SK-N-SH (cell line): ENCODE data around the gene CDC37. TPM values are rescaled to one million over a fixed set of nuclear protein-coding genes. Genes with fewer than 3 reads are reported as not detected.
A peak's percentile ranks its signal among the peaks of the same experiment; 100 is the strongest.

Experiments used
- CTCF ChIA-PET: fragments of 300-600, 350-600 bp; formaldehyde crosslinking; extraction: SDS; loops from one replicate; lab custom pipeline; 2021; lab: Yijun Ruan, JAX
- POLR2A ChIA-PET: fragments of 350-600 bp; sonication (Branson Sonifier 250); formaldehyde crosslinking; extraction: SDS; loops from one replicate; lab custom pipeline; 2020; ENCODE audit warnings: antibody characterized with exemption, inconsistent platforms; lab: Yijun Ruan, JAX
- DNase-seq: peaks from one replicate; pipeline ENCODE4 v3.0.0; 2012
- H2AFZ ChIP-seq: fragments of 200-600 bp; sonication (generic); 2 replicates; pipeline ENCODE4 v1.8.1; 2016; ENCODE audit warnings: antibody characterized with exemption, mild to moderate bottlenecking, low read depth
- H3F3A ChIP-seq: fragments of 200-600 bp; sonication (generic); replicated peaks from 2 replicates; pipeline ENCODE3; 2016; ENCODE audit warnings: antibody characterized with exemption, mild to moderate bottlenecking; ENCODE audit not compliant: insufficient read depth
- H3K27ac ChIP-seq, 2 experiments: fragments of 200-500 bp in 1 of 2; fragments of 200-600 bp in 1 of 2; sonication (Bioruptor generic) in 1 of 2; sonication (generic), shearing (Covaris generic) in 1 of 2; 2 replicates each; pipeline versions ENCODE4 v1.5.1 to v1.6.1; 2014 to 2016; ENCODE audit warnings: low read depth in 2 of 2, inconsistent platforms in 1 of 2, low read length in 1 of 2, mild to moderate bottlenecking in 1 of 2, mixed read lengths in 1 of 2
- H3K27me3 ChIP-seq: fragments of 200-600 bp; sonication (generic), shearing (Covaris generic); 2 replicates; pipeline ENCODE4 v1.6.1; 2016; ENCODE audit warnings: mixed run types; ENCODE audit not compliant: insufficient read depth
- H3K36me3 ChIP-seq, 2 experiments: fragments of 200-500 bp in 1 of 2; fragments of 200-600 bp in 1 of 2; sonication (Bioruptor generic) in 1 of 2; sonication (generic) in 1 of 2; replicated peaks in 1 of 2; 2 replicates each; pipeline versions ENCODE3 to v1.5.1; 2014 to 2016; ENCODE audit warnings: low read length in 1 of 2, mild to moderate bottlenecking in 1 of 2; ENCODE audit not compliant: insufficient read depth in 2 of 2, control insufficient read depth in 1 of 2
- H3K4me1 ChIP-seq, 2 experiments: fragments of 200-500 bp in 1 of 2; fragments of 200-600 bp in 1 of 2; sonication (Bioruptor generic) in 1 of 2; sonication (generic), shearing (Covaris generic) in 1 of 2; 2 replicates each; pipeline versions ENCODE4 v1.5.1 to v1.6.1; 2014 to 2016; ENCODE audit warnings: low read depth in 1 of 2, low read length in 1 of 2, mixed run types in 1 of 2; ENCODE audit not compliant: insufficient read depth in 2 of 2, control insufficient read depth in 1 of 2
- H3K4me2 ChIP-seq: fragments of 200-600 bp; sonication (generic), shearing (Covaris generic); 2 replicates; pipeline ENCODE4 v1.6.1; 2017; ENCODE audit warnings: mixed run types
- H3K4me3 ChIP-seq, 2 experiments: fragments of 200-500 bp in 1 of 2; fragments of 200-600 bp in 1 of 2; sonication (Bioruptor generic) in 1 of 2; sonication (generic), shearing (Covaris generic) in 1 of 2; 2 replicates each; pipeline versions ENCODE4 v1.5.1 to v1.8.1; 2014 to 2016; ENCODE audit warnings: low read depth in 2 of 2, inconsistent platforms in 1 of 2, low read length in 1 of 2, mild to moderate bottlenecking in 1 of 2, mixed read lengths in 1 of 2, moderate library complexity in 1 of 2
- H3K79me2 ChIP-seq: fragments of 200-600 bp; sonication (generic); 2 replicates; pipeline ENCODE4 v1.8.1; 2017; ENCODE audit warnings: mild to moderate bottlenecking; ENCODE audit not compliant: insufficient read depth
- H3K9ac ChIP-seq: fragments of 200-600 bp; sonication (generic); 2 replicates; pipeline ENCODE4 v1.6.1; 2017; ENCODE audit warnings: mixed run types
- H3K9me2 ChIP-seq: fragments of 200-600 bp; sonication (generic); 2 replicates; pipeline ENCODE4 v1.6.1; 2017; ENCODE audit warnings: mixed run types
- H3K9me3 ChIP-seq: fragments of 200-600 bp; sonication (generic); 2 replicates; pipeline ENCODE4 v1.6.1; 2017; ENCODE audit warnings: mixed run types, mild to moderate bottlenecking, moderate library complexity
- H4K20me1 ChIP-seq: fragments of 200-600 bp; sonication (generic); 2 replicates; pipeline ENCODE4 v1.6.1; 2017; ENCODE audit warnings: mild to moderate bottlenecking, mixed run types; ENCODE audit not compliant: insufficient read depth
- CHD2 ChIP-seq: fragments of 150-350 bp; IDR thresholded peaks from 2 replicates; pipeline ENCODE4 v1.6.1; 2018; ENCODE audit warnings: low read length; ENCODE audit not compliant: partially characterized antibody
- EZH2phosphoT487 ChIP-seq: fragments of 200-600 bp; sonication (generic); IDR thresholded peaks from 2 replicates; pipeline ENCODE4 v1.6.1; 2017; ENCODE audit warnings: low read depth, mixed run types, mild to moderate bottlenecking, antibody characterized with exemption, moderate library complexity, borderline replicate concordance
- FOXJ3 ChIP-seq: sonication (generic); formaldehyde crosslinking; IDR thresholded peaks from 2 replicates; pipeline ENCODE4 v1.5.1; 2020; ENCODE audit warnings: mild to moderate bottlenecking, missing genetic modification reagents
- FOXM1 ChIP-seq: IDR thresholded peaks from 2 replicates; pipeline ENCODE4 v1.4.0; 2012; ENCODE audit warnings: low read depth, mild to moderate bottlenecking
- GATA2 ChIP-seq: sonication (generic); formaldehyde crosslinking; IDR thresholded peaks from 2 replicates; pipeline ENCODE4 v1.5.0; 2020; ENCODE audit warnings: mild to moderate bottlenecking, missing genetic modification reagents
- MEF2A ChIP-seq: IDR thresholded peaks from 2 replicates; pipeline ENCODE4 v1.4.0; 2012; ENCODE audit warnings: low read depth, borderline replicate concordance
- RXRA ChIP-seq: IDR thresholded peaks from 2 replicates; pipeline ENCODE4 v1.4.0; 2012; ENCODE audit warnings: low read depth, mild to moderate bottlenecking, borderline replicate concordance
- TCF12 ChIP-seq: IDR thresholded peaks from 2 replicates; pipeline ENCODE4 v1.4.0; 2012
- TEAD4 ChIP-seq: IDR thresholded peaks from 2 replicates; pipeline ENCODE4 v1.4.0; 2012; ENCODE audit warnings: mild to moderate bottlenecking, borderline replicate concordance; ENCODE audit not compliant: insufficient read depth
- YY1 ChIP-seq: IDR thresholded peaks from 2 replicates; pipeline ENCODE4 v1.4.0; 2012; ENCODE audit warnings: low read depth, mild to moderate bottlenecking
- WGBS: methylation state at CpG from one replicate; pipeline ENCODE4 v1.1.6; 2017; ENCODE audit warnings: low lambda C conversion rate; 5-methylcytosine and 5-hydroxymethylcytosine counted together
- polyA plus RNA-seq, 3 experiments: library from polyadenylated mRNA; depleted of rRNA; stranded (reverse); fragments of >200 nt; gene quantifications; 2 replicates each; pipeline ENCODE4 v1.2.3, GENCODE V29; 2012
- TF ChIP-seq, protein P1 (sequence below): IDR thresholded peaks from 2 replicates; pipeline ENCODE4 v1.4.0; 2012; ENCODE audit warnings: low read depth, borderline replicate concordance
- TF ChIP-seq, protein P2 (sequence below): IDR thresholded peaks from 2 replicates; pipeline ENCODE4 v1.4.0; 2012; ENCODE audit warnings: low read depth
- TF ChIP-seq, protein P3 (sequence below): IDR thresholded peaks from 2 replicates; pipeline ENCODE4 v1.4.0; 2012; ENCODE audit warnings: low read depth, borderline replicate concordance
- TF ChIP-seq, protein P4 (sequence below): IDR thresholded peaks from 2 replicates; pipeline ENCODE4; 2012

Gene CDC37
- polyA plus RNA-seq, 1 of the 3 experiments (the other 2 are of a cell fraction), result 1,026 TPM

DNA sequence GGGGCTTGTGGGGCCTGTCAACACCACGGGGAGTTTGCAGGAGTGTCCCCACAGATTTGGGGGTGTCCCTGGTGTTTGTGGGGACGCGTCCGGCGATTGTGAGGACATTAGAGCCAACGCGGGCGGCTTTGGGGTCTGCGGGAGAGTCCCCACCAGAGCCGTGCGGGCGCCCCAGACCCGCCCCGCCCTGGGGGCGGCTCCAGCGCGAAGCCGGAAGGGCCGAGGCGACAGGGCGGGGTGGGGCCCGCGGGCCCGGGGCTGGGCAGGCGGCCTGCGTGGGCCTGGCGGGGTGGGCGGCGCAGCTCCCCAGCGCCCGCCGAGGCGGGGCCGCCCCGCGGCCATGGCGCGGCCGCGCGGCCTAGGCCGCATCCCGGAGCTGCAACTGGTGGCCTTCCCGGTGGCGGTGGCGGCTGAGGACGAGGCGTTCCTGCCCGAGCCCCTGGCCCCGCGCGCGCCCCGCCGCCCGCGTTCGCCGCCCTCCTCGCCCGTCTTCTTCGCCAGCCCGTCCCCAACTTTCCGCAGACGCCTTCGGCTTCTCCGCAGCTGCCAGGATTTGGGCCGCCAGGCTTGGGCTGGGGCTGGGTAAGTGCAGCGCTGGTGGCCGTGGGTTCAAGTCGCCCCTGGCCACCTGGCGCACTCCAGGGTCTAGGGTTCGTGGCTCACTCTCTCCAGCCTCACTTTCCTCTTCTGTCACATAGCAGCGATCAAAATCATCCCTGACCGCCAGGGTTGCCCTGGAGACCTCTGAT is 27.3 kb upstream of the CDC37 start:
- H3K9me2 ChIP-seq, result no peaks in the 10 kb centered on the region
- H3K4me2 ChIP-seq, result peak overlapping the region; percentile 84
- H3K4me3 ChIP-seq, result peak overlapping the region; percentile 44 to 64
- peaks cover 5 to 7% of the 10 kb centered on the region in 2 experiments; a peak in 2 of 4 replicates for H3K4me1 ChIP-seq
- peak overlapping the region; percentile 60; the same call in 1 of the 2 replicates for H3K9ac ChIP-seq
- peak overlapping the region; percentile 56; the same call in 1 of the 2 replicates for H2AFZ ChIP-seq
- ChIA-PET CTCF (interaction anchor here (1.1 to 10.1 kb wide), 4 partner anchors 9 to 40 kb away, joined by 3 to 127 read pairs (median 4); partner anchors contain the start of genes CDC37 and PDE4A), POLR2A (no interaction called here)
- no peaks in the 10 kb centered on the region; the same call in 1 of the 2 replicates for H3K79me2 ChIP-seq
- H3K9me3 ChIP-seq, result no peaks in the 10 kb centered on the region
- peak; percentile 76 for DNase-seq
- no peak overlapping the region for H3K27ac ChIP-seq
- H3K36me3 ChIP-seq, result no peaks in the 10 kb centered on the region
- H3F3A ChIP-seq, result peaks cover 16% of the 10 kb centered on the region
- 17% methylated on average over 3 of the region's 75 CpGs for WGBS
- H3K27me3 ChIP-seq, result no peaks in the 10 kb centered on the region
- TF ChIP-seq, protein P1, sequence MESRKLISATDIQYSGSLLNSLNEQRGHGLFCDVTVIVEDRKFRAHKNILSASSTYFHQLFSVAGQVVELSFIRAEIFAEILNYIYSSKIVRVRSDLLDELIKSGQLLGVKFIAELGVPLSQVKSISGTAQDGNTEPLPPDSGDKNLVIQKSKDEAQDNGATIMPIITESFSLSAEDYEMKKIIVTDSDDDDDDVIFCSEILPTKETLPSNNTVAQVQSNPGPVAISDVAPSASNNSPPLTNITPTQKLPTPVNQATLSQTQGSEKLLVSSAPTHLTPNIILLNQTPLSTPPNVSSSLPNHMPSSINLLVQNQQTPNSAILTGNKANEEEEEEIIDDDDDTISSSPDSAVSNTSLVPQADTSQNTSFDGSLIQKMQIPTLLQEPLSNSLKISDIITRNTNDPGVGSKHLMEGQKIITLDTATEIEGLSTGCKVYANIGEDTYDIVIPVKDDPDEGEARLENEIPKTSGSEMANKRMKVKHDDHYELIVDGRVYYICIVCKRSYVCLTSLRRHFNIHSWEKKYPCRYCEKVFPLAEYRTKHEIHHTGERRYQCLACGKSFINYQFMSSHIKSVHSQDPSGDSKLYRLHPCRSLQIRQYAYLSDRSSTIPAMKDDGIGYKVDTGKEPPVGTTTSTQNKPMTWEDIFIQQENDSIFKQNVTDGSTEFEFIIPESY, result no peak
- TF ChIP-seq YY1, result no peak
- TF ChIP-seq RXRA, result no peak
- no peak for TF ChIP-seq TCF12
- TF ChIP-seq EZH2phosphoT487, result no peak
- TF ChIP-seq, protein P2, sequence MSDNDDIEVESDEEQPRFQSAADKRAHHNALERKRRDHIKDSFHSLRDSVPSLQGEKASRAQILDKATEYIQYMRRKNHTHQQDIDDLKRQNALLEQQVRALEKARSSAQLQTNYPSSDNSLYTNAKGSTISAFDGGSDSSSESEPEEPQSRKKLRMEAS, result no peak
- TF ChIP-seq TEAD4, result no peak
- TF ChIP-seq GATA2 (CRISPR knock-in tag), result no peak
- TF ChIP-seq, all 33 proteins: peak for 0
- no peaks in the 10 kb centered on the region for H4K20me1 ChIP-seq

DNA sequence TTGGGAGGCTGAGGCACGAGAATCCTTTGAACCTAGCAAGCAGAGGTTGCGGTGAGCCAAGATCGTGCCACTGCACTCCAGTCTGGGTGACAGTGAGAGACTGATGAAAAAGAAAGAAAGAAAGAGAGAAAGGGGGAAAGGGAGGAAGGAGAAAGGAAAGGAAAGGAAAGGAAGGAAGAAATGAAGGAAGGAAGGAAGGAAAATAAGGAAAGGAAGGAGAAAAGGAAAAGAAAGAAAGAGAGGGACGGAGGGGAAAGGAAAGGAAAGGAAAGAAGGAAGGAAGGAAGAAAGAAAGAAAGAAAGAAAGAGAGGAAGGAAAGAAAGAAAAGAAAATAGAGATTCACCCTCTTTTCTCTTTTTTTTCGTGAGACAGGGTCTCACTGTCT is 25.6 kb upstream of the CDC37 start:
- Histone ChIP-seq H3K9me2 (no peaks in the 10 kb centered on the region), H3K4me2 (no peak overlapping the region), H3K27ac (no peak overlapping the region), H3F3A (peaks cover 20% of the 10 kb centered on the region), H3K9ac (no peak overlapping the region), H3K9me3 (no peaks in the 10 kb centered on the region), H3K36me3 (no peaks in the 10 kb centered on the region), H4K20me1 (no peaks in the 10 kb centered on the region), H2AFZ (no peak overlapping the region), H3K4me3 (no peak overlapping the region), H3K4me1 (peaks cover 7 to 8% of the 10 kb centered on the region in 2 experiments; a peak in 2 of 4 replicates), H3K79me2 (no peaks in the 10 kb centered on the region; the same call in 1 of the 2 replicates), H3K27me3 (0 out of 2 replicates have a peak, but pooled peaks cover 5% of the 10 kb centered on the region)
- 46% methylated on average over 5 of the region's 5 CpGs for WGBS
- POLR2A ChIA-PET, result no interaction called here
- no peak for DNase-seq
- TF ChIP-seq, protein P1, result no peak
- no peak for TF ChIP-seq FOXJ3 (CRISPR knock-in tag)
- TF ChIP-seq CHD2, result no peak
- TF ChIP-seq, protein P3, sequence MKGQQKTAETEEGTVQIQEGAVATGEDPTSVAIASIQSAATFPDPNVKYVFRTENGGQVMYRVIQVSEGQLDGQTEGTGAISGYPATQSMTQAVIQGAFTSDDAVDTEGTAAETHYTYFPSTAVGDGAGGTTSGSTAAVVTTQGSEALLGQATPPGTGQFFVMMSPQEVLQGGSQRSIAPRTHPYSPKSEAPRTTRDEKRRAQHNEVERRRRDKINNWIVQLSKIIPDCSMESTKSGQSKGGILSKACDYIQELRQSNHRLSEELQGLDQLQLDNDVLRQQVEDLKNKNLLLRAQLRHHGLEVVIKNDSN, result no peak
- TF ChIP-seq FOXM1, result no peak
- TF ChIP-seq, protein P4, sequence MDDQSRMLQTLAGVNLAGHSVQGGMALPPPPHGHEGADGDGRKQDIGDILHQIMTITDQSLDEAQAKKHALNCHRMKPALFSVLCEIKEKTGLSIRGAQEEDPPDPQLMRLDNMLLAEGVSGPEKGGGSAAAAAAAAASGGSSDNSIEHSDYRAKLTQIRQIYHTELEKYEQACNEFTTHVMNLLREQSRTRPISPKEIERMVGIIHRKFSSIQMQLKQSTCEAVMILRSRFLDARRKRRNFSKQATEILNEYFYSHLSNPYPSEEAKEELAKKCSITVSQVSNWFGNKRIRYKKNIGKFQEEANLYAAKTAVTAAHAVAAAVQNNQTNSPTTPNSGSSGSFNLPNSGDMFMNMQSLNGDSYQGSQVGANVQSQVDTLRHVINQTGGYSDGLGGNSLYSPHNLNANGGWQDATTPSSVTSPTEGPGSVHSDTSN, result no peak
- TF ChIP-seq MEF2A, result no peak
- CTCF ChIA-PET, result interaction anchor here (0.7 to 10.1 kb wide), 4 partner anchors 8 to 26 kb away, joined by 3 to 127 read pairs (median 12); partner anchors contain the start of genes CDC37 and PDE4A
